ENCODE data around the gene BNC1.
"Not testable (repeated sequence)": the region's sequence is repeated elsewhere in the genome, so short reads cannot be mapped to it uniquely, and the experiment has no call there.

BNC1 gene

DNA sequence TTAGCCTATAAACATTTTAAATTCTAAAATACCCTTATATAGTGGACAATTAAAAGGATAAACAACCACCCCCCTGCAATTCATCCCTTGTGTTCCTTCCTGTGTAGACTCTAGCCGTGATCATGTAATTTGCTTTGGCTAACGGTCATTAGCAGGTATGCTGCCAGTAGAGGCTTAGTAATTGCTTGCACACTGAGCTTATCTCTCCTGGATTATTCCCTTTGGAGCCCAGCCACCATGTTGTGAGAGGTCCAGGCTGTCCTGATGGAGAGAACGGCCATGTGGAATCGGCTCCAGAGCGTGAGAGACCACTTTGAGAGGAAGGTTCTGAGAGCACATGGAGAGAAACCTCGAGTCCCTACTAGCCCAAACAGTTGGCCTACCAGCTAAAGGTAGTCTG is 11.0 kb upstream of the BNC1 start:
- DNase-seq: no peak

DNA sequence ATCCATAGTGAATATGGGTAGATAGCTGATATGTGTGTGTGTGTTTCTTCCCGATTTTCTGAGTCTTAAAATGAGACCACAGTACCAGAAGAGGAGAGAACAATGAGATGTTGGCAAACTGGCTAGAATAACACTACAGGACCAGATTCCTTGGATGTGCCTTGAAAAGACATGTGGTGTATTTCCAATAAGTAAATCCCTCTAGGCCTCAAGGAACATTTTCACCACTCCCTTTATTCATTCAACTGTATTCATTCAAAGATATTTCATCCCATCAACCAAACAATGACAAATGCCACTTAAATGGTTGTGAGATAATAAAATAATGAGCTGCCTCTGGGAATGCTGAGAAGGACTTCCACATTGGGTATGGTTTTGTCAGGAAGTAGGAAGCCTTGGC is 8.7 kb upstream of the BNC1 start:
- DNase-seq: no peak

DNA sequence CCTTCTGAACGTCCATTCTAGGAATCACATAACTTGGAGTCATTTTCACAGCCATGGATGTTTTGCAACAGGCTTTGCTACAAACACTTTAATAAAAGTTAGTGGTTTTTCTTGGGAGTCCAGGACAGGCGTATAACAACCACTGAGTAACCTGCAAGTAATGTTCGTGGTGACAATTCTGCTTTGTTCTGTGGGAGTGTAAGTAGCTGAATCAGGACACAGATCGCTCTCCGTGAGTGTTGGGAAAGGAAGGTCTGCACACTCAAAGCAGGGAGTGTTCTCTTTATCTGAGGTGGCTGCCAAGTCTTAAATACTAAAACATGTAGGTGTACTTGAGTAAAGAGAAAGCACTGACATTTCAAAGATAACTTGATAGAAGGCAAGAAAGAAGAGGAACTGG is 7.9 kb upstream of the BNC1 start:
- no peak for DNase-seq

DNA sequence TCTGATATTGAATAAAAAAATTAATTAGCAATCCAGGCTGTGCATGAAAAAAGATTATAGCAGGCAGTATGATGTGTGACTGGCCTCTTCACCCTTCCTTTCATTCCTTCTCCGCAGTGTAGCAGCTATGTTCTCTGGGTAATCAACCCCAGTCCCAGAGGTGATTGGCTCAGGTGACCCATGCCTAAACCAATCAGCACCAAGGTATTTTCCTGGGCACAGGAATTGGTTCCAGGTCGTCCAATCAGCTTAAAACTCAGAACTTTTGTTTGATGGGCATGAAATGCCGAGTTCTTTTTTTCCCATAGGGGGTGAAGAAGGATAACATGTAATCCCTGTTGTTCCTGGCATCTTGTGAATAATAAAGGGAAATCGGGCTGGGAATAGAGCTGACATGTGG is 5.8 kb upstream of the BNC1 start:
- DNase-seq: no peak

DNA sequence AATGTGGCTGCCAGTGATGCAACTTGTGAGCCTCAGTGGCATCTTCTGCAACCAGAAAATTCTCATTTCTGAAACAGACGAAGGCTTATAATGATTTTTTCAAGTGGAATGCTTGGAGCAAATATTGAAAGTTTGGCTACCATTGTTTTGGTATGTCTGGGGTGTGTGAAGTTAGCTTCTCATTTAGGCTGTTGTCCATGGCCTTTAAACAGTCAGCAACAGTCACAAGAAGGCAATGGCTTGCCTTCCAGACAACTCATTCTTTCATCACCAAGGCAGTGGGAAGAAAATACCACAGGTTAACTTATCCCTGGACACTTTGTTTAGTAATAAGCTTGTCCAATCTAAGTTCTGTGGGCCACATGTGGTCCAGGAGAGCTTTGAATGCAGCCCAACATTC is 4.7 kb upstream of the BNC1 start:
- no peak for DNase-seq

DNA sequence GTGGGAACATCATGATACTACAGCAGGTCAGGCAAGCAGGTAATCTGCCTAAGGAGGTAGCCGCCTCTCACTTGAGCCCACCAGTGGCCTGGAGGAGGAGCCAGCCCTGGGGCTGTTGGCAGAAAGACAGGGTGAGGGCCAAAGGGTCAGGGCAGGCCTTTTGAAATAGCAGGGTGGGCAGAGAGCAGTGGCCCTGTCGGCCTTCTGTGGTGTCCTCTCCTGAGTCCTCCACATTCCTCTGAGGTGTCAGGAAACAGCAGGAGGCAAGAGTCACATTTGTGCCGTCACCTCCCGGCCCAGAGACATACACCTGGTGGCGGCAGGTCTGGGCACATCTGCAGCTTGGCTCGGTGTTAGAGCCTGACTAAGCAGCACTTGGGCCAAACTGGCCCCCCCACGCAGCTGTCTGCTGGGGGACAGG is 3.9 kb upstream of the BNC1 start:
- DNase-seq: no peak

DNA sequence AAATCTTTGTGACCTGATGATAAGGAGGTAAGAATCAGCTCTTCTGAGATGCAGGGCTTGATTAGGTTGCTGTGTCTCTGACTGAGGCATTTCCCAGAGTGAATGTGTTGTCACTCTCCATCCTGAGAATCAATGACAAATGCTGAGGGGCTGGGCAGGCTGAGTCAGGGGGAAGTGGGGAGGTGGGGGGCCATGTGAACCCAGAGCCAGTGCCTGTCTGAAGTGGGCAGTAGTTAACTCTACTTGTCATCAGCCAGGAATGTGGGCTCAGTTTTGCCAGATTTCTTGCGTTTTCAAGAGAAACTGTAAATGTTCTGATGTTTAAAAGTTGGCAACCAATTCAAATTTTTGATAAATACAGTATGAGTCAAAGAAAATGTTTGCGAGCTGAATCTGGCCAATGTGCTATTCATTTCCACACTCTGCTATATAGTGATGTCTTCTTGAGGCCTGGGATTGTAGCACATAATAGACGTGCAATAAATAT is 3.1 kb upstream of the BNC1 start:
- DNase-seq: no peak

DNA sequence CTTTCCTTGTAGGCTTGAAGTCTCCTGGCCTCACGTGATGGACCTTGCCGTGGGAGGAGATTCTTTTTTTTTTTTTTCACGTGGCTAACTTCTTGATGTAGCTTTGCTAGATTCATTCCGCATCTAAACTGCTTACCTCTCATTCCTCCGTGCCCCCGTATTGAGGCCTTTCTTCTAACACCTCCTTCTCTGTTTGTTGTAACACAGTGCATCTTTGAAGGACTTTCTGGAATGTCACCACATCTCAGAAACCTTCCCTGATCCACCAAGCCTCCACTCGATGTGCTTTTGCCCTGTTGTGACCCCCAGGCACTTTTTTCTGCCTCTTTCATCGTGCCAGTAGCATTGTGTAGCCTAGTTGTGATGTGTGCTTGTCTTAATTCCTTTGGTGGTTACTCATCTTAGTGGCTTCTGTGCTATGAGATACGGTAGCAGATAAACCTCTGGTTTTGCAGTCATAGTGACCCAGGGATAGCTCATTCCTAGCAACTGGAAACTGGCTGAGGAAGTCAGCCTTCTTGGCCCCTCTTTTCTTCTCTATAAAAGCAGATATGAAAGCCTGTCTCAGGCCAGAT is 1.6 kb upstream of the BNC1 start:
- no peak for DNase-seq

DNA sequence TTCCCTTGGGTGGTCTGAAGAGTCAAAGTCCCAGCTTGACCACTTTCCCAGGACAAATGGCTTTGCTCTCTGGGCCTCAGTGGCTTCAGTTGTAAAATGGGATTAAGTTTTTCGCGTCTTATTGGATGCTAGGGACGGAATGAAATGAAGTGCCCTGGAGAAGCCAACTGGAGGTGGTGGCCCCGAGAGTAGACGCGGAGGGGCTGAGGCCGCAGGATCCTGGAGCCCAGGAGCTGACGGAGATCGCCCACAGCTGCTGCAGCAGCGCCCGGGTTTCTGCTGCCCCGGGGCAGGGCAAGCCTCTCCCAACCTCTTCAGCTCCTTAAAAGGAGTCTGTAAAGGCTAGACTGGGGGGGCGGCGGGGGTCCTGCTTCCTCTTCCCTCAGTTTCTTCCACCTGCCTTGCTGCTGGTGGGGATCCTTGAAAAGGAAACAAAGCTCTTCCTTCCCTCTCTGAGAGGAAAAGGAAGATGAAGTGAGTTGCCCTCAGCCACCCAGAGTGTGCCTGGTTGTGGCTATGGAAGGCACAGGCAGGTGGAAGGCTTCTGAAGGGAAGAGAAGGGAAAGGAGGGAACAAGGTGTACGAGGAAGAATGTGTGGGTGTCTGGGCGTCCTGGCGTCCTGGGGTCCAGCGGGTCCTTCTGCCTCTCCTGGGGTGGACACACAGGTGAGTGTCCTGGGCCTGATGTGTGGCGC is 967 bp upstream of the BNC1 start:
- no peak for DNase-seq

DNA sequence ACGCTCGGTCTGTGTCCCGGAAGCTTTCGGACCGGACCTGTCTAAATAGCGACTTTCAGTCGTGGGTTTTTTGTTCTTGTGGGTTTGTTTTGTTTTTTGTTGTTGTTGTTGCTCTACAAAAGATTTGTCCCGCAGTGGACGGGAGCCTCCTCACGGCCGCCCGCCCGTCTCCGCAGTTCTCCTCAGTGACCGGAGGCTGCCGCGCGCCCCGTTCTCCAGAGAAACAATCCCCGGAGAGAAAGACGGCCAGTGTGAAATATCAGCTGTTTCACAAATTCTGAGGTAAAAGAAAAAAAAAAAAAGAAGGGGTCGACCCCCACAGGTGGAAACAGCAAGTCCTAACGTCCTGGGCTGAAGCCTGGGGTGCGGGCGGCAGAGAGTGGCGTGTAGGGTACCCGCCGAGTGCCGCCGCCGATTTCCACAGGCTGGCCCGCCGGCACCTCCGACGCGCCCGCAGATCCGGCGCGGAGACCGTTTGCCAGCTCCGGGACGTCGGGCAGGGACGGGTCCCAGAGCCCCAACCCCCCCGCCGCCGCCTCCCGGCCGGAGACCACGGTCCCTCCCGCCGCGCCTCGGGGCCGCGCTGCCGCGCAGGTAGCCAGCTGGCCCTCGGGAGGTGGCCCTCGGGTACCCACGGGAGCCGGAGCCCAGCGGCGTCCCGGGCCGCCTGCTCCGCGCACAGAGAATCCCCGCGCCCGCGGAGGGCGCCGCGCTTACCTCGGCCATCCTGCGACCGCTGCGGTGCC is 478 bp downstream of the BNC1 start:
- peak in 1 of 2 experiments; percentile 54 for DNase-seq

DNA sequence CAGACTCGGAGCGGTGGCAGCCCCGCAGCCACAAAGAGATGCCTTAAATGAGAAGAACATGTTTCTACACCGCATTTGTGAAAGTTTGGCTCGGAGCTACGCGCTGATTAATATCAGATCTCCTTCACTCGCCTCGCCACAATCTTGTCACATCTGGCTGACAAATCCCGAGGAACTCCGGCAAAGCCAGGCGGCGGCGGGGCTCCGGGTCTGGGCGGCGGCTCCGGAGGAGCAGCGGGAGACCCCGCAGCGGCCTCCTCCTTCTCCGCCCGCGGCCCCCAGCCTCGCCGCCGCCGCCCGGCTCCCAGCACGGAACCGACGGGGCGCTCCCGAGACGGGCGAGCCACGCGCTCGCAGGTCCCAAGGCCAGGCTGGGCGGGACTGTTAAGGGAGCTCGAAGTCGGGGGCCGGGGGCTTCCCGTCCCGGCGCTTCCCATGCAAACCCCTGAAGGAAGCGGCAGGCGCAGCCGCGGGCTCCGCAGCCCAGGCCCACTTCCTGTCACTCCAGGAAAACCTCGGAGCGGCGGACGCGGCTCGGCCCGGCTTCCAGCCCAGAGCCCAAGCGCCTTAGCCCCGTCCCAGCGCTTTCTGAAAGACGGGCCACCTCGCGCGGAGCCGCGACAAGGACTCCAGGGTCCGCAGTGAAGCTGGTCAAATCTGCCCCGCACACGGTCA is 1.2 kb downstream of the BNC1 start:
- DNase-seq: peak in 1 of 2 experiments; percentile 53

DNA sequence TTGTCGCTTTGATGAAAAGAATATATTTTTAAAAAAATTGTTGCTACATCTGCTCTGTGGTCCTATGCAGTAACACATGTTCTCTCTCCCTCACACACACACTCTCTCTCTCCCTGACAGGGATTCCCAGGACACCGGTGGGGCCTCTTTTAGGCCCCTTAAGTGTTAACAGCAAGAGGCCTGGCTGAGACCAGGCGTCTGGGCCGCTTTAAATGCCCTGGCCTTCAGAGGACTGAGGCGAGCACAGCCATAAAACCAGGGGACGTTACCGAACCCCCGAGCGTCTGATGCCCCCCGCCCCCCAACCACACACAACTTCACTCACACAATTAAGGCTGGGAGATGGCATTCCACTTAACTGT is 1.7 kb downstream of the BNC1 start:
- DNase-seq: no peak

DNA sequence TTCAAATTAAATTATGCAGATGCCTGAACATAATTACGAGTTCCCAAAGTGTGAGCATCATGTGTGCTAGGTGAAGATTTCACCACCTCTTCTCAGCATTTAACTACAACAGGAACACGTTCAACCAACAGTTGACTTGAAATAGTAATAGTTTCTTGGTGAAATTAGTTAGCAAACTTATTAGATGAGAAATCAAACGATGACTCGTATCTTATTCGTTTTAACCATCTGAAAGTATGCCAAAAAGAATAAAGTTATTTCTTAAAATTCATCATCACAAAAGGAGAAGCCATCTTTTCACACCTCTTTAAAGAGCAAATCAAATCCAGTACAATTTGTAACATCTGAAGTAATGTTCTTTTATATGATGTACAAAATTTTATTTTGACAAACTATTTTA is 2.3 kb downstream of the BNC1 start:
- no peak for DNase-seq

DNA sequence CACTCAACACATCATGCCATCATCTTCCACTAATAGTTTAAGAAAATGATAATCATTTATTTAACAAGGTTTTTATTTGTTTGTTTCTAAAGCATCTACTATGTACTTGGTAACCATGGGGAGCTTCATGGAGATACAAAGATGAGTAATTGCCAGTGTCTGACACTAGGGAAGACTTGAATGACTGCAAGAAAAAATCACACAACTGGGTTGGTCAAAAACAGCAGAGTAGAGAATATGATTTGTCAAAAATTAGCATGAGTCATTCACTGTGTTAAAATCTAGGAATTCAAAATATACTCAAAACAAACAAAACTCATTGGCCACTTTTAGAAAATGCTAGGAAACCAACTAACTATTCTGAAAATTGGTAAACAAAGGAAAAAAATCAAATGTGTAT is 6.3 kb downstream of the BNC1 start:
- no peak for DNase-seq

DNA sequence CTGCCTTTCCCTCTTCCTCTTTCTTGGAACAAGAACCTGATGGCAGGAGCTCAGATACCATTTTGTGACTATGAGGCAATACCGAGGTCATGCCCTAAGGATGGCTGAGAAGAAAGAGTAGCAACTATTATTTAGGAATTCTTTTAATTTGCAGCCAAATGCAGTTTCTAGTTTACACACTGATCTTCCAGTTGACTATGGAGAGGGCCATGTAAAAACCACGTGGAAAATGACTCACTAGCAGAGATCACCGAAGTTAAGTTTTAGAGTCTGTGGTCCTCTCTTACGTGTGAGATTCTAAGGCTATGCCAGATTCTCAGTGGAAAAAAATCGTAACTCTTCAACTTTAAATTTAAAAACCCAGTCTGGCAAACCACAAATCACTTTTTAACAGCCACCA is 7.8 kb downstream of the BNC1 start:
- DNase-seq: no peak

DNA sequence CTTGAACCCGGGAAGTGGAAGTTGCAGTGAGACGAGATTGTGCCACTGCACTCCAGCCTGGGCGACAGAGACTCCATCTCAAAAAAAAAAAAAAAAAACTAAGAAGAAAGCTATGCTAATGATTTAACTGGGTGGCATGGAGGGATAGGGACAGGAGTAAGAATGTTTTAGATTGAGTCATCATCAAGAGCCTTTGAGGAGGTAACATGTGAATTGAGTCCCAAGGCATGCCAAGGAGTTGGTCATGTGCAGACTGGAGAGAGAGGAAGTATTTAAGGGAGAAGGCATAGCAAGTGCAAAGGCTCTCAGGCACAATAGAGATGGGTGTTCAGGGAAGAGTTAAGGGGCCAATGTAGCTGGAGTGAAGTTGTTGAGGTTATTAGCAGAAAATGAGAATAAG is 9.1 kb downstream of the BNC1 start:
- DNase-seq: no peak

DNA sequence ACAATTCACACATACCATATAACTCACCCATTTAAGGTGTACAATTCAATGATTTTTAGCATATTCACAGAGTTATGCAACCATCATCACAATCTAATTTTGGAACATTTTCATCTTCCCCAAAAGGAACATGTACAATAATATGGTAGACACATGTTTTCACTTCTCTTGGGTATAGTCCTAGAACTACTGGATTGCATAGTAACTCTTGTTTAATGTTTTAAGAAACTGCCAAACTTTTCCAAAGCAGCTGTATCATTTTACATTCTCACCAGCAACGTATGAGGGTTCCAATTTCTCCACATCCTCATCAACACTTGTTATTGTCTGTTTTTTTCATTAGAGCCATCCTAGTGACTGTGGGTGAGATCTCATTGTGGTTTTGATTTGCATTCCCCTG is 14.3 kb downstream of the BNC1 start:
- peak in 1 of 2 experiments; percentile 23 for DNase-seq

DNA sequence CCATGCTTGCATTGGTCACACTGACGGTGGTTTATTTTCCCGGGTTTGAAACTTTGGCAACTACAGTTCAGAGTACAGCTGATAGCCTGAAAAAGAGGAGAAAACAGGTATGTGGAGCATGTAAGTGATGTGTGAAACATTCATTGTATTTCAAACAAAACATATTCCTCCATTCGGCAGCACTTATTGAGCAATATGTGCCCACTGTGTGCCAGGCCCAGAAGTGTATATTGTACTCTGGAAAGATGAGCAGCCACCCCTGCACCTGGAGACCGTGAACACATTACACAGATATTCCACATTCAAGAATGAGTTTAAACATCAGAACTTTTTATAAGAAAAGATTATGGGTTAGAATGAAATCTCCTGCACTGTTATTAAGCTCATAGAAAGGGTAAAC is 16.3 kb downstream of the BNC1 start:
- DNase-seq: no peak

DNA sequence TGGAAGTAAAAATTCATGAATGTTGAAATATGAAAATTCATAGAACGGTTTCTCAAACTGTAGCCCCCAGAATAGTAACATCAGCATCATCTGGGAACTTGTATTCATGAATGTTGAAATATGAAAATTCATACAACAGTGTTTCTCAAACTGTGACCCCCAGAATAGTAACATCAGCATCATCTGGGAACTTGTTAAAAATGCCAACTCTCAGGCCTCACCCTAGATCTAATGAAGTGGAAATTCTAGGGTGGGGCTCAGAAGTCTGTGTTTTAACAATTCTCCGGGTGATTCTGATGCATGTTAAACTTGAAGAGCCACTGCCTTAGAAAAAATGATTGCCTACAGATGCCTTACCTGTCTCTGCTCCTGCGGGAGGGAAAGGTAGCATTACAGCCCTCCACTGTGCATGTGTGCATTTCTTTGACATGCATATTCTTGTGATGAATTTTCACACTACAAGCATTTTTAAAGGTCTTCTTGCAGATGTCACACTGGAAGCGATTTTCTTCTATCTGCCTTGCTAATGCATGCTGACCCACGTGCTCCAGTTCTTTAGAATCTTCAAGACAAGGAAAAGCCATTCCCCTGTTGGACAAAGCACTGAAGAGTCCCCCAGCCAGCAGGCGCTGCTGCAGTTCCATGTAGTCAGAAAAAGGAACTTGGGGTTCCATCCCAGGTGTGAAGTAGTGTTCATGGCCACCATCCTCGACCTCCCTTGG is 21.7 kb downstream of the BNC1 start:
- peak; percentile 27 to 42 for DNase-seq

DNA sequence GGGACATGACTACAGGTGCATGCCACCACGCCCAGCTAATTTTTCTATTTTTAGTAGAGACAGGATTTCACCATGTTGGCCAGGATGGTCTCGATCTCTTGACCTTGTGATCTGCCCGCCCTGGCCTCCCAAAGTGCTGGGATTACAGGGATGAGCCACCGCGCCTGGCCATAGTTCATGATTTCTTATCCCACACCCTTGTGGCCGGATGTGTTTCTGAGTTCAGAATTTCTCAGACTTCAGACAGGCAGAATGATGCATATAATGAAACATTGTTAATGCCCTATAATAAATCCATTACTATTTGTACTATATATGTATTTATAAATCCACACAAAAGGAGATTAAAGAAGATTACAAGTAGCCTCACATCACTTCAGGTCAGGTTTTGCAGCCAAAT is 22.3 kb downstream of the BNC1 start:
- DNase-seq: not testable (repeated sequence)

DNA sequence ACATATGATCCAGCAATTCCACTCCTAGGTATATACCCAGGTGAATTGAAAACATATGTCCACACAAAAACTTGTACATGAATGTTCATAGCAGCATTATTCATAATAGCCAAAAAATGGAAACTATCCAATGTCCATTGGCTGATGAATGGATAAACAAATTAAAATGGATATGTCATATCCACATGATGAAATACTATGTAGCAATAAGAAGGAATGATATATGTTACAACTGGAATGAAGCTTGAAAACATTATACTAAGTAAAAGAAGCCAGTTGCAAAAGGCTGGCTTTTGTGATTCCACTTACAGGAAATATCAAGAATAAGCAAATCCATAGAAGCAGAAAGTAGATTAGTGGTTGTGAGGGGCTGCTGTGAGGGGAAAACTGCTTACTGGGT is 33.7 kb downstream of the BNC1 start:
- DNase-seq: no peak

DNA sequence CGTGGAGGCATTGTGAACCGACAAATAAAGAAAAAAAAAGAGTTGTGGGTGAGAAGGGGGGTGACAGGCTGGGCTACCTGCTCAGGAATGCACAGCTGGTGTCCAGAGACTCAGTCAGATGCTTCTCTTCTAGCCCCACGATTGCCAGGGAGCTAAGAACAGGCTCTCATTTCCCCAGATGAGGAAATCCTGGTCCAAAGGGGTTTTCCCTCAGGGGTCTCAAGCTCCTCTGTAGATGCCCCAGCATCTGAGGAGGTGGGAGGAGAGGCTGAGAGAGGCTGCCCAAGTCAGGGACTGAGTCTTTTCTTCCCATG is 35.5 kb downstream of the BNC1 start:
- DNase-seq: no peak
